HG02610 (cell line): ENCODE data around the gene KATNA1.
A peak's percentile ranks its signal among the peaks of the same experiment; 100 is the strongest.
"Not testable (repeated sequence)": the region's sequence is repeated elsewhere in the genome, so short reads cannot be mapped to it uniquely, and the experiment has no call there.

Experiments
- ATAC-seq: cut with Tn5 transposase; IDR thresholded peaks from one replicate; pipeline ENCODE4 v1.9.1; 2021; ENCODE audit warnings: mild to moderate bottlenecking, moderate library complexity; ENCODE audit not compliant: unreplicated experiment

The KATNA1 gene

GRCh38 chr6:149648148-149649145 is at the start of gene KATNA1:
Gene KATNA1 (minus strand): TSS chr6:149648714. CDS start chr6:149638547, 10,167 bp downstream.
- ATAC-seq, result peak; percentile 90

GRCh38 chr6:149698175-149698574 is 49.7 kb upstream of the KATNA1 start:
- no peak for ATAC-seq

GRCh38 chr6:149696901-149697300 is 48.4 kb upstream of the KATNA1 start:
- ATAC-seq, result no peak

GRCh38 chr6:149694921-149695320 is 46.4 kb upstream of the KATNA1 start:
- ATAC-seq, result no peak

GRCh38 chr6:149691201-149691600 is 42.7 kb upstream of the KATNA1 start:
- no peak for ATAC-seq

GRCh38 chr6:149686230-149686629 is 37.7 kb upstream of the KATNA1 start:
- no peak for ATAC-seq

GRCh38 chr6:149683256-149683859 is 34.8 kb upstream of the KATNA1 start:
- ATAC-seq, result no peak

GRCh38 chr6:149681845-149682244 is 33.3 kb upstream of the KATNA1 start:
- ATAC-seq, result not testable (repeated sequence)

- no peak for ATAC-seq
Measured at GRCh38 chr6:149681209-149681608, 32.7 kb upstream of the KATNA1 start.

GRCh38 chr6:149680503-149680902 is 32.0 kb upstream of the KATNA1 start:
- ATAC-seq, result peak; percentile 74

GRCh38 chr6:149672265-149672664 is 23.8 kb upstream of the KATNA1 start:
- ATAC-seq, result not testable (repeated sequence)

GRCh38 chr6:149660028-149660427 is 11.5 kb upstream of the KATNA1 start:
- no peak for ATAC-seq

- no peak for ATAC-seq
Measured at GRCh38 chr6:149657441-149657840, 8.9 kb upstream of the KATNA1 start.

- ATAC-seq, result no peak
Measured at GRCh38 chr6:149651056-149651455, 2.5 kb upstream of the KATNA1 start.

GRCh38 chr6:149646599-149646998 is 1.9 kb downstream of the KATNA1 start:
- no peak for ATAC-seq

GRCh38 chr6:149642829-149643580 is 5.5 kb downstream of the KATNA1 start:
- ATAC-seq, result peak; percentile 81

GRCh38 chr6:149636124-149636523 is 12.4 kb downstream of the KATNA1 start:
- ATAC-seq, result no peak

GRCh38 chr6:149634315-149634714 is 14.2 kb downstream of the KATNA1 start:
- ATAC-seq, result no peak

- ATAC-seq, result peak; percentile 95
Measured at GRCh38 chr6:149628875-149629510, 19.5 kb downstream of the KATNA1 start.

- ATAC-seq, result no peak
Measured at GRCh38 chr6:149627672-149628071, 20.8 kb downstream of the KATNA1 start.

- no peak for ATAC-seq
Measured at GRCh38 chr6:149615805-149616204, 32.7 kb downstream of the KATNA1 start.
